Measurements from ENCODE around the gene TMTC2.

Gene TMTC2

GRCh38 chr12:83057436-83057835, 370.7 kb downstream of the TMTC2 start:
- in situ Hi-C loops (cut with MboI; ENCODE audit: low sequenced_read_pairs), result no loop called here

- in situ Hi-C loops (cut with MboI; ENCODE audit: low sequenced_read_pairs), result no loop called here
Measured at GRCh38 chr12:83059107-83059506, 372.4 kb downstream of the TMTC2 start.

- in situ Hi-C loops (cut with MboI; ENCODE audit: low sequenced_read_pairs), result no loop called here
Measured at GRCh38 chr12:83065562-83065961, 378.9 kb downstream of the TMTC2 start.

GRCh38 chr12:83067981-83068380, 381.3 kb downstream of the TMTC2 start:
- in situ Hi-C loops (cut with MboI; ENCODE audit: low sequenced_read_pairs), result no loop called here

- in situ Hi-C loops (cut with MboI; ENCODE audit: low sequenced_read_pairs), result no loop called here
Measured at GRCh38 chr12:83074358-83074894, 387.7 kb downstream of the TMTC2 start.

GRCh38 chr12:83075471-83075870, 388.8 kb downstream of the TMTC2 start:
- in situ Hi-C loops (cut with MboI; ENCODE audit: low sequenced_read_pairs), result no loop called here

GRCh38 chr12:83077041-83077440, 390.3 kb downstream of the TMTC2 start:
- in situ Hi-C loops (cut with MboI; ENCODE audit: low sequenced_read_pairs), result no loop called here

GRCh38 chr12:83082690-83083276, 396.1 kb downstream of the TMTC2 start:
- in situ Hi-C loops (cut with MboI; ENCODE audit: low sequenced_read_pairs), result no loop called here

GRCh38 chr12:83083616-83084015, 396.9 kb downstream of the TMTC2 start:
- in situ Hi-C loops (cut with MboI; ENCODE audit: low sequenced_read_pairs), result no loop called here

GRCh38 chr12:83084516-83085234, 398.0 kb downstream of the TMTC2 start:
- in situ Hi-C loops (cut with MboI; ENCODE audit: low sequenced_read_pairs), result no loop called here

GRCh38 chr12:83086023-83086422, 399.3 kb downstream of the TMTC2 start:
- in situ Hi-C loops (cut with MboI; ENCODE audit: low sequenced_read_pairs), result no loop called here

GRCh38 chr12:83089575-83089974, 402.9 kb downstream of the TMTC2 start:
- in situ Hi-C loops (cut with MboI; ENCODE audit: low sequenced_read_pairs), result no loop called here

GRCh38 chr12:83092129-83092528, 405.4 kb downstream of the TMTC2 start:
- in situ Hi-C loops (cut with MboI; ENCODE audit: low sequenced_read_pairs), result no loop called here

GRCh38 chr12:83092606-83093005, 405.9 kb downstream of the TMTC2 start:
- in situ Hi-C loops (cut with MboI; ENCODE audit: low sequenced_read_pairs), result no loop called here

GRCh38 chr12:83093426-83093825, 406.7 kb downstream of the TMTC2 start:
- in situ Hi-C loops (cut with MboI; ENCODE audit: low sequenced_read_pairs), result no loop called here

GRCh38 chr12:83097643-83098342, 411.1 kb downstream of the TMTC2 start:
- in situ Hi-C loops (cut with MboI; ENCODE audit: low sequenced_read_pairs), result no loop called here

GRCh38 chr12:83099436-83099835, 412.7 kb downstream of the TMTC2 start:
- in situ Hi-C loops (cut with MboI; ENCODE audit: low sequenced_read_pairs), result no loop called here

GRCh38 chr12:83102499-83102898, 415.8 kb downstream of the TMTC2 start:
- in situ Hi-C loops (cut with MboI; ENCODE audit: low sequenced_read_pairs), result no loop called here

GRCh38 chr12:83106873-83107272, 420.2 kb downstream of the TMTC2 start:
- in situ Hi-C loops (cut with MboI; ENCODE audit: low sequenced_read_pairs), result no loop called here

GRCh38 chr12:83110424-83110823, 423.7 kb downstream of the TMTC2 start:
- in situ Hi-C loops (cut with MboI; ENCODE audit: low sequenced_read_pairs), result no loop called here

GRCh38 chr12:83113945-83114344, 427.2 kb downstream of the TMTC2 start:
- in situ Hi-C loops (cut with MboI; ENCODE audit: low sequenced_read_pairs), result no loop called here

- in situ Hi-C loops (cut with MboI; ENCODE audit: low sequenced_read_pairs), result no loop called here
Measured at GRCh38 chr12:83114966-83115365, 428.3 kb downstream of the TMTC2 start.

All from HL-60/S4 treated with phorbol 12-myristate 13-acetate at 8.2 ng/mL for 4 days and 3 days (cell line).